ENCODE data around the gene RHEBL1. TPM values are rescaled to one million over a fixed set of nuclear protein-coding genes. Genes with fewer than 3 reads are reported as not detected.
A peak's percentile ranks its signal among the peaks of the same experiment; 100 is the strongest.

The RHEBL1 gene
- total and polyA plus RNA-seq, 9 donors = 1.2 to 3.4 (median 1.7) TPM

DNA sequence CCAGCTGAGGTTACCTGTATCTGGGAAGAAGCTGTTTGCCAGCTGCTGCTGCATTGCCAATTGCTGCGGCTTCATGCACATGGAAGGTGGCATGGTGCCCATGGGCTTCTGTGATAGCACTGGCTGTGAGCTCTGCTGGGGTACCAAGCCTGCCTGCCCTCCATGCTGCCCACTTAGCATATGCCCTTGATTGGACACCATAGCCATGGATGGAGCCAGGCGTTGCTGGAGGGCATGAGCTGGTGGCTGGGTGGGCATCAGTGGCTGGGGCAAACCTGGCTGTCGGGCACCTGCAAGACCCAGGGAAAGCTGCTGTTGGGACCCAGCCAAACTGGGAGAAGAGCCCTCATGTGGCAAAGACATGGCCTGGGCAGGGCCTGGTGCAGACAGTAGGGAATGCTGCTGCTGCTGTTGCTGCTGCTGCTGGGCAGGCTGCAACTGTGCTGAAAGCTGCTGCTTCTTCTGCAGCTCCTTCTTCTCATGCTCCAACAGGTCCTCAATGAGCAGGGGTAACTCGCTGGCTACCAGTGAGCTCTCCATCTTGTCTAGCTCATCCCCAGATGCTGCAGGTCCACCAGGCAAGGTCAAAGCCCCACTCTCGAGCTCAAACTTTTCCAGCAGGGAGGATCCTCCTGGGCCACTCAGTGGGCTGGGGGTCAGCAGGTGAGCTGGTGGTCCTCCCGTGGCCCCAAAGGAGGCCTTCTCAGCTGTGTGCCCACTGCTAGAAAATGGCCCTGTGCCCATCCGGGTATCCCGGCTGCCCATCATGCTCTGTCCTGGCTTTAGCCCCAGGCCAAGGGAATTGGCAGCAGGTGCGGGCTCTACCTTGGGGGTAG lies 32.5 kb downstream of the RHEBL1 start:
- Histone ChIP-seq H3K4me1 (ENCODE audit: control insufficient read depth, insufficient read depth, low read length) (peaks cover 21% of the 10 kb centered on the region), H3K36me3 (ENCODE audit: control insufficient read depth, insufficient read depth, low read length) (peaks cover 89% of the 10 kb centered on the region), H3K4me3 (ENCODE audit: low read length) (no peak overlapping the region), H3K27me3 (ENCODE audit: control insufficient read depth, insufficient read depth, low read length) (no peaks in the 10 kb centered on the region), H3K27ac (ENCODE audit: low read length) (no peak overlapping the region), H3K9me3 (replicated peaks; ENCODE audit: control insufficient read depth, low read depth, low read length) (no peaks in the 10 kb centered on the region)
- 93% methylated on average over 8 of the region's 9 CpGs for WGBS (ENCODE audit: insufficient coverage)
- DNase-seq = no peak

DNA sequence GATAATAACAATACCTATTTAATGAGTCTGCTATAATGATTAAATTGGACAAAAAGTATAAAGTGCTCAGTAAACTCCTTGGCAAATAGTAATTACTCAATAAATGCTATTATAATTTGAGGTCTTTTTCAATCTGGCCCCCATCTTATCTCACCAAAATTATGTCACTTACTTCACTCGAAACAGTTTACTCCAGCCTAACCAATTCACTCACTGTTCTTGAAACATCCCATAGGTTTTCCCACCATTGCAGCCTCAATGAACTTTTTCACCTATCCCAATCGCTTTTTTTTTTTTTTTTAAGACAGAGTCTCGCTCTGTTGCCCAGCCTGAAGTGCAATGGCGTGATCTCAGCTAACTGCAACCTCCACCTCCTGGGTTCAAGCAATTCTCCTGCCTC lies 33.8 kb downstream of the RHEBL1 start:
- H3K4me1 ChIP-seq (ENCODE audit: control insufficient read depth, insufficient read depth, low read length) = peaks cover 32% of the 10 kb centered on the region
- DNase-seq = no peak
- 100% methylated on average over 1 of the region's 4 CpGs for WGBS (ENCODE audit: insufficient coverage)
- no peak overlapping the region for H3K27ac ChIP-seq (ENCODE audit: low read length)
- no peak overlapping the region for H3K4me3 ChIP-seq (ENCODE audit: low read length)
- H3K27me3 ChIP-seq (ENCODE audit: control insufficient read depth, insufficient read depth, low read length) = no peaks in the 10 kb centered on the region
- peaks cover 89% of the 10 kb centered on the region for H3K36me3 ChIP-seq (ENCODE audit: control insufficient read depth, insufficient read depth, low read length)
- H3K9me3 ChIP-seq (replicated peaks; ENCODE audit: control insufficient read depth, low read depth, low read length) = no peaks in the 10 kb centered on the region

DNA sequence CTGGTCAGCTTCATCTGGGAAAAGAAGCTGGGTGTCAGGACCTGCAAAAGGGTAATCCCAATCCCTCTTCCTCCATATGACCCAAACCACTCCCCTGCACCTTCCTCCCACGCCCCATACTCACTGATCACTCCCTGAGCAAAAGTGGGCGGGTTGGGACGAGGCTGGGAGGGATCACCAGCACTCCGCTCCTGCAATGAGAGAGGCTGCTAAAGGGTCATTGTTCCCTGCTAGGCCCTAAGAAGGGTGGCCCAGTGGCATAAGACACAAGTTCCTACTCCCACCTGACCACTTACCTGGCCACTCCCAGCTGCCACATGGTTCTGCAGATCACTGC lies 35.5 kb downstream of the RHEBL1 start:
- no peak for DNase-seq
- H3K9me3 ChIP-seq (replicated peaks; ENCODE audit: control insufficient read depth, low read depth, low read length) = no peaks in the 10 kb centered on the region
- no peak overlapping the region for H3K4me3 ChIP-seq (ENCODE audit: low read length)
- peaks cover 87% of the 10 kb centered on the region for H3K36me3 ChIP-seq (ENCODE audit: control insufficient read depth, insufficient read depth, low read length)
- H3K4me1 ChIP-seq (ENCODE audit: control insufficient read depth, insufficient read depth, low read length) = peaks cover 32% of the 10 kb centered on the region
- H3K27ac ChIP-seq (ENCODE audit: low read length) = no peak overlapping the region
- H3K27me3 ChIP-seq (ENCODE audit: control insufficient read depth, insufficient read depth, low read length) = no peaks in the 10 kb centered on the region
- WGBS (ENCODE audit: insufficient coverage) = no CpG with 5 or more reads among the region's 4 CpGs

DNA sequence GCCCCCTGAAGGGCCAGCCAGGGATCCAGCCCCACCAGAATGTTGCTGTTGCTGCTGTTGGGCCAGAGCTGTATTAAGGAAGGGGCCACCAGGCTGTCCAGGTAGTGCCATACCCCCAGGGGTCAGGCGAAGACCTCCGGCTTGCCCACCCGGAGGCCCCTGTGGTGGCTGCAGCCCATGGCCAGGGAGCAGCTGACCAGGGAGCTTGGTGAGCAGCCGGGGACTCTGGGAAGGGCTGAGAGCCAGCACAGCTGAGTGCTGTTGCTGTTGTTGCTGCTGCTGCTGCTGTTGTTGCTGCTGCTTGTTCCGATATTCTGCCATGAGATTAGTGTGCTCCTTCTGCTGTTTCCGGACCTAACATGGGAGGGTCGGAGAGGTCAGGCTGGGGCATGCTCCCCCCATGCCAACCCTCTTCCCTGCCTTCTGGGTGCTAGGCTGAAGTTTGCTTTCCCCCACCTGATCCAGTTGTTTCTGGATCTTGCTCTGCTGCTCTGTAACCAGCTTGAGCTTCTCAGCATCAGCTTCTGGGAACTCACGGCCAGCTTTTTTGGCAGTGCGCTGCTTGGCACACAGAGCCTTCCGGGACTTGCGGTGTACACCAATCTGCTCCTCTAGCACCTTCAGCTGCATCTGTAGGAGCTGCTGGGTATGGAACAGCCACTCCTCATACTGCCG lies 36.0 kb downstream of the RHEBL1 start:
- 72% methylated on average over 11 of the region's 12 CpGs for WGBS (ENCODE audit: insufficient coverage)
- Histone ChIP-seq H3K36me3 (ENCODE audit: control insufficient read depth, insufficient read depth, low read length) (peaks cover 87% of the 10 kb centered on the region), H3K4me1 (ENCODE audit: control insufficient read depth, insufficient read depth, low read length) (peaks cover 32% of the 10 kb centered on the region), H3K27me3 (ENCODE audit: control insufficient read depth, insufficient read depth, low read length) (no peaks in the 10 kb centered on the region), H3K9me3 (replicated peaks; ENCODE audit: control insufficient read depth, low read depth, low read length) (no peaks in the 10 kb centered on the region), H3K27ac (ENCODE audit: low read length) (no peak overlapping the region), H3K4me3 (ENCODE audit: low read length) (no peak overlapping the region)
- DNase-seq = no peak

DNA sequence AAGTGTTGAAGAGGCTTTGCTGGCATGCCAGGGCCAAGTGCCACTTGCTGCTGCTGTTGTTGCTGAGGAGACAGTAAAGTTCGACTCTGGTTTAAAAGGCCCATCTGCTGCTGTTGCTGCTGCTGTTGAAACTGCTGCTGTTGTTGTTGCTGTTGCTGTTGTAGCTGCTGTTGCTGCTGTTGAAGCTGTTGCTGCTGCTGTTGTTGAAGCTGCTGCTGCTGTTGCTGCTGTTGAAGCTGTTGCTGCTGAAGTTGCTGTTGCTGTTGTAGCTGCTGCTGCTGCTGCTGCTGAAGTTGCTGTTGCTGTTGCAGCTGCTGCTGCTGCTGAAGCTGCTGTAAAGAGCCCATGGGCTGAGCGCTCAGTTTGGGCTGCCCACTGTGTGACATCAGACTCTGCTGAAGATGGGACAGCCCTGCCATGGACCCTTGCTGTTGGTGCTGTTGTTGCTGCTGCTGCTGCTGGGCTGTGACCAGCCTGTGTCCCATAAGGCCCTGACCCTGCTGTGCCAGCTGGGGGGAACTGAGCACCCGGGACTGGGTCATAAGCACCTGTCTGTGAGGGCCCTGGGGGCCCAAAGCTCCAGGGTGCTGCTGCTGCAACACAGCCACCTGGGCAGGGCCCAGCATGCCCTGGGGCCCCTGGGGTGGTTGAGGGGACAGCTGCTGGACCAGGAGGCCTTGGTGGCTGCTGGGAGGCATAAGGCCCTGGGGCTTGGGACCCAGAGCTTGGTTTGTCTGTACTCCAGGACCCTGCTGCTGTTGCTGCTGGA lies 36.9 kb downstream of the RHEBL1 start:
- no peak overlapping the region for H3K4me3 ChIP-seq (ENCODE audit: low read length)
- DNase-seq = no peak
- no peaks in the 10 kb centered on the region for H3K9me3 ChIP-seq (replicated peaks; ENCODE audit: control insufficient read depth, low read depth, low read length)
- no peaks in the 10 kb centered on the region for H3K27me3 ChIP-seq (ENCODE audit: control insufficient read depth, insufficient read depth, low read length)
- H3K27ac ChIP-seq (ENCODE audit: low read length) = peak overlapping the region; percentile 62
- WGBS (ENCODE audit: insufficient coverage) = 68% methylated on average over 3 of the region's 3 CpGs
- peaks cover 32% of the 10 kb centered on the region for H3K4me1 ChIP-seq (ENCODE audit: control insufficient read depth, insufficient read depth, low read length)
- peaks cover 87% of the 10 kb centered on the region for H3K36me3 ChIP-seq (ENCODE audit: control insufficient read depth, insufficient read depth, low read length)

DNA sequence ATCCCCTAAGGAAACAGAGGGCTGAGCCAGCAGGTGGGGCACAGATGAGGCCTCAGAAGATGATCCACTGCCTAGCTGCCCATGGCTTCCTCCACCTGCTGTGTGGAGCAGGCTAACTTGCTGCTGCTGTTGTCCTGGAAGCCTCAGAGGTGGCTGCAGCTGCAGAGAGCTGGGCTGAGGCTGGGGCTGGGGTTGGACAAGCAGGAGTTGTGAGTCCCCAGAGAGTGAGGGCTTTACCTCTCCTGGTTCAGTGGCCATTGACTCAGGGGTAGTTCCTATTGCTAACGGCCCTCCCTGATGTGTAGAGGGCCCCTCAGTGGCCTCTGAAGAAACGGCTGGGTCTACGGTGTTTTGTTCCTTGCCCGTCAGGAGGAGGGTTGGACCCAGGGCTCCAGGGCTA lies 37.5 kb downstream of the RHEBL1 start:
- Histone ChIP-seq H3K27ac (ENCODE audit: low read length) (peak overlapping the region; percentile 62), H3K4me1 (ENCODE audit: control insufficient read depth, insufficient read depth, low read length) (peaks cover 32% of the 10 kb centered on the region), H3K4me3 (ENCODE audit: low read length) (no peak overlapping the region), H3K27me3 (ENCODE audit: control insufficient read depth, insufficient read depth, low read length) (no peaks in the 10 kb centered on the region), H3K9me3 (replicated peaks; ENCODE audit: control insufficient read depth, low read depth, low read length) (no peaks in the 10 kb centered on the region), H3K36me3 (ENCODE audit: control insufficient read depth, insufficient read depth, low read length) (peaks cover 87% of the 10 kb centered on the region)
- WGBS (ENCODE audit: insufficient coverage) = 100% methylated on average over 1 of the region's 4 CpGs
- no peak for DNase-seq

DNA sequence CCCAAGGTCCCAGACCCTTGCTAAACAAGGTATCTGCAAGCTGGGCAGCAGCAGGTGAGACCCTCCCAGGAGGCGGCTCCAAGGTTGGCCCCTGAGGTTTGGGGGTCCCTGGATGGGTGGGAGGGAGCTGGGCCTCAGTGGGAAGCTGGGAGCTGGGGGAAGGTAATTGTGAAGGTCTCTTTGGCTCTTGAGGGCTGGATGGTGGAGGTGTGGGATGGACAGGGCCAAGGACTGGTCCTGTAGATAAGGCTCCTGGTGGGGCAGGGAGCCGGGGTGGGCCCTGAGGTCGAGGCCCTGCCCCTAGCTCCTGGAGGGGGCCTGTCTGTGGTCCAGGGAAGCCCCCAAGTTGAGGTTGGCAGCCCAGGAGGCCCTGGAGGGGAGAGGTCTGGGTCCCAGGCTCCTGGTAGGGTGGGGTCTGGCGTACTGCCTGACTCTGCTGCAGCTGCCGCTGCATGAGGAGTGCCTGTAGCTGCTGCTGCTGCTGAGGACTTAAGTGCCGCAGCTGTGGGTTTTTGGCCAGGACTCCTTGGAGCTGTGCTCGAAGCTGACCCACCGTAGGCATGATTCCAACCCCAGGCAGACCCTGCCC lies 38.1 kb downstream of the RHEBL1 start:
- no peaks in the 10 kb centered on the region for H3K27me3 ChIP-seq (ENCODE audit: control insufficient read depth, insufficient read depth, low read length)
- WGBS (ENCODE audit: insufficient coverage) = 63% methylated on average over 8 of the region's 8 CpGs
- peaks cover 32% of the 10 kb centered on the region for H3K4me1 ChIP-seq (ENCODE audit: control insufficient read depth, insufficient read depth, low read length)
- peak; percentile 66 for DNase-seq
- H3K36me3 ChIP-seq (ENCODE audit: control insufficient read depth, insufficient read depth, low read length) = peaks cover 84% of the 10 kb centered on the region
- no peaks in the 10 kb centered on the region for H3K9me3 ChIP-seq (replicated peaks; ENCODE audit: control insufficient read depth, low read depth, low read length)
- H3K27ac ChIP-seq (ENCODE audit: low read length) = peak overlapping the region; percentile 62
- H3K4me3 ChIP-seq (ENCODE audit: low read length) = no peak overlapping the region

DNA sequence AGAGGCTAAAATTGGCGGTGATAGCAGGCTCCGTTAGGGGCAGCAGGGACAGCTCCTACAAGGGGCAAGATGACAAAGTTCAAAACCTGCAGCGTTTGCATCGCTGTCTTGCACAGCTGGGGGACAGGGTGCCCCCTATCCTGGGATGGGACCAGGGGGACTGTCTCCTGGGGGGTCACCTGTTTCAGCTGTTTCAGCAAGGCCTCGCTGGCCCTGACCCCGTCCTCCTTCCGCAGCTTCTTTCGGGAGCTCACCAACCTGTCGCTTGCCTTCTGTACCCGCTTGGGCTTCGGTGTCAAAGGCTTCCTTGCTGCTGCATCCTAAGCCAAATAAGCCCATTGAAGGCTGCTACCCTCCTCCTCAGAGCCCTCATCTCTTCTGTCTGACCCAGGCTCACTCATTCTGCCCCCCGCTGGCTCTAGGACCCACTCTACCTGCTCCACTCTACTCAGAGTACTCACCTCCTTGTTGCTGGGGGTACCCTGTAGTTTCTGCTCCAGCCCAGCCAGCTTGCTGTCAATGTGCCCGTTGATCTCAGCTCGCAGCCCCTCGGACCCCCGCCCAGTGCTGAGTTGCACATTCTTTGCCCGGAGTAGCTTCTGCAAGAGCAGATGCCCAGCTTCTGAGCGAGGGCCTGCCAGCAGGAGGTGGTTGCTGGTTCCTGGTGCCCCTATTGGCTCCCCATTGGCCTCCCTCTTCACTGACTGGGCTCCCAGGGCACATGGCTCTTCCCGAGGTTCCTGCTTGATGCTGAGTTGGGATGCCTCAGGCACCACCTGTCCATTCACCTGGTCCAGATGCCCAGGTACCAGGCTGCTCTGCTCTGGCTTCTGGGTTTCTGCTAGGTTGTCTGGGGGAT lies 38.8 kb downstream of the RHEBL1 start:
- peaks cover 89% of the 10 kb centered on the region for H3K36me3 ChIP-seq (ENCODE audit: control insufficient read depth, insufficient read depth, low read length)
- 93% methylated on average over 19 of the region's 19 CpGs for WGBS (ENCODE audit: insufficient coverage)
- no peak overlapping the region for H3K27ac ChIP-seq (ENCODE audit: low read length)
- H3K9me3 ChIP-seq (replicated peaks; ENCODE audit: control insufficient read depth, low read depth, low read length) = no peaks in the 10 kb centered on the region
- H3K4me1 ChIP-seq (ENCODE audit: control insufficient read depth, insufficient read depth, low read length) = peaks cover 32% of the 10 kb centered on the region
- H3K4me3 ChIP-seq (ENCODE audit: low read length) = no peak overlapping the region
- no peaks in the 10 kb centered on the region for H3K27me3 ChIP-seq (ENCODE audit: control insufficient read depth, insufficient read depth, low read length)
- DNase-seq = no peak

DNA sequence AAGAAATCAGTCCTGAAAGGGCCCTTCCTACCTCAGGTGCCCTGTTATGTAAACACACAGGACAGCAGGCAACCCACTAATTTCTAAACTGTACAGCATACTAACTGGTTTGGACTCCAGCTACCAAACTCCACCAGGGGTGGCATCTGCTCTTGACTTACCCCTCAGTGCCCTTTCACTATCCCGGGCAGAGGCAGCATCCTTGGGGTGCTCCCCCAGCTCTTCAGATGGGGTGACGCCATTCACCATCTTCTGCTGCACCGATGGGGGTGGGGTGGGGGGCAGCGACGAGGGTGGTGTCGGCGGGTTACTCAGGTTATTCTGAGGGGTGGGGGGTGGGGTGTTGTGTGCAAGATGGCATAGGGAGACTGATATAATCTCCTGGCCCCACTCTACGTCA lies 39.7 kb downstream of the RHEBL1 start:
- Histone ChIP-seq H3K9me3 (replicated peaks; ENCODE audit: control insufficient read depth, low read depth, low read length) (no peaks in the 10 kb centered on the region), H3K36me3 (ENCODE audit: control insufficient read depth, insufficient read depth, low read length) (peaks cover 93% of the 10 kb centered on the region), H3K27ac (ENCODE audit: low read length) (no peak overlapping the region), H3K27me3 (ENCODE audit: control insufficient read depth, insufficient read depth, low read length) (no peaks in the 10 kb centered on the region), H3K4me1 (ENCODE audit: control insufficient read depth, insufficient read depth, low read length) (peaks cover 32% of the 10 kb centered on the region), H3K4me3 (ENCODE audit: low read length) (no peak overlapping the region)
- no peak for DNase-seq
- no CpG with 5 or more reads among the region's 8 CpGs for WGBS (ENCODE audit: insufficient coverage)

Data from muscle of leg (tissue), 11 donors.